PFSK-1 (cell line): ENCODE data around the gene RPS27L.

ENCODE experiments used
- FOXP2 ChIP-seq: optimal IDR thresholded peaks from 2 replicates; pipeline ENCODE3; 2011; ENCODE audit warnings: borderline replicate concordance, control low read depth, inconsistent platforms; ENCODE audit not compliant: insufficient read depth; ENCODE audit errors: extremely low read length, extremely low read depth
- POLR2AphosphoS5 ChIP-seq: IDR thresholded peaks from 2 replicates; pipeline ENCODE4 v1.6.1; 2012; ENCODE audit warnings: low read depth, mild to moderate bottlenecking, control low read depth, low read length, moderate library complexity
- SIN3A ChIP-seq: IDR thresholded peaks from 2 replicates; pipeline ENCODE4 v1.6.1; 2012; ENCODE audit warnings: mild to moderate bottlenecking, low read length, moderate library complexity, borderline replicate concordance; ENCODE audit not compliant: insufficient read depth
- TAF1 ChIP-seq: IDR thresholded peaks from 2 replicates; pipeline ENCODE4 v1.6.1; 2012; ENCODE audit warnings: low read length, control low read depth, borderline replicate concordance; ENCODE audit not compliant: insufficient read depth
- TF ChIP-seq, protein P1 (sequence below), 2 experiments: IDR thresholded peaks; 2 replicates each; pipeline versions ENCODE4 v1.6.1 to v1.8.0; 2011 to 2012; ENCODE audit warnings: low read depth in 2 of 2, low read length in 2 of 2, control low read depth in 1 of 2, inconsistent platforms in 1 of 2, mild to moderate bottlenecking in 1 of 2, moderate library complexity in 1 of 2; ENCODE audit not compliant: insufficient read depth in 1 of 2

The RPS27L gene

DNA sequence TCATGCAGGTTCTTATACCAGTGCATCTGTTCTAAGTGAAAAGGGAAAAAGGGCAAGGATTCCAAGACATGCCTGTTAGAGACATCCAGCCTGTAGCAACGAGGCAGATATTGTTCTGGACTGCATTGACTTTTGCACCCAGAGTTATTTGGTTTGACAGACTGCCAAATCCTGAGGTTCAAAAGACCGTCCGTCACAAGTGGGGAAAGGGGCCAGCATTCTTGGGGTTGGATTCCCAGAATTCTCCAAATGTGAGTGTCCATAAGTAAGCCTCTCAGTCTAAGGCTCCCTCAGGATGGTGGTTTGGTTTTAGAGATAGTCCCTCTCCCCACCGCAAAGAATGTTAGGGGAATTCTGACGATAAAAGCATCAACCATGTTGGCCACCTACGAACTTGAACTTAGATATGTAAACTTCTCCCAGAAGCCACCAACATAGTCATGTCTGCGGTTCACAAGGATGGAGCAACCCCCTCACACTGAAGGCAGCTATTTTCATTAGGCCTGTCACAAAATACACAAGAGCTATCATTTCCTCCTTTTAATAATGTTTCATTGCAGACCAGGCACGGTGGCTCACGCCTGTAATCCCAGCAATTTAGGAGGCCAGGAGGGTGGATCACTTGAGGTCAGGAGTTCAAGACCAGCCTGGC is 49.3 kb downstream of the RPS27L start:
- TF ChIP-seq SIN3A, result no peak
- TF ChIP-seq, protein P1, sequence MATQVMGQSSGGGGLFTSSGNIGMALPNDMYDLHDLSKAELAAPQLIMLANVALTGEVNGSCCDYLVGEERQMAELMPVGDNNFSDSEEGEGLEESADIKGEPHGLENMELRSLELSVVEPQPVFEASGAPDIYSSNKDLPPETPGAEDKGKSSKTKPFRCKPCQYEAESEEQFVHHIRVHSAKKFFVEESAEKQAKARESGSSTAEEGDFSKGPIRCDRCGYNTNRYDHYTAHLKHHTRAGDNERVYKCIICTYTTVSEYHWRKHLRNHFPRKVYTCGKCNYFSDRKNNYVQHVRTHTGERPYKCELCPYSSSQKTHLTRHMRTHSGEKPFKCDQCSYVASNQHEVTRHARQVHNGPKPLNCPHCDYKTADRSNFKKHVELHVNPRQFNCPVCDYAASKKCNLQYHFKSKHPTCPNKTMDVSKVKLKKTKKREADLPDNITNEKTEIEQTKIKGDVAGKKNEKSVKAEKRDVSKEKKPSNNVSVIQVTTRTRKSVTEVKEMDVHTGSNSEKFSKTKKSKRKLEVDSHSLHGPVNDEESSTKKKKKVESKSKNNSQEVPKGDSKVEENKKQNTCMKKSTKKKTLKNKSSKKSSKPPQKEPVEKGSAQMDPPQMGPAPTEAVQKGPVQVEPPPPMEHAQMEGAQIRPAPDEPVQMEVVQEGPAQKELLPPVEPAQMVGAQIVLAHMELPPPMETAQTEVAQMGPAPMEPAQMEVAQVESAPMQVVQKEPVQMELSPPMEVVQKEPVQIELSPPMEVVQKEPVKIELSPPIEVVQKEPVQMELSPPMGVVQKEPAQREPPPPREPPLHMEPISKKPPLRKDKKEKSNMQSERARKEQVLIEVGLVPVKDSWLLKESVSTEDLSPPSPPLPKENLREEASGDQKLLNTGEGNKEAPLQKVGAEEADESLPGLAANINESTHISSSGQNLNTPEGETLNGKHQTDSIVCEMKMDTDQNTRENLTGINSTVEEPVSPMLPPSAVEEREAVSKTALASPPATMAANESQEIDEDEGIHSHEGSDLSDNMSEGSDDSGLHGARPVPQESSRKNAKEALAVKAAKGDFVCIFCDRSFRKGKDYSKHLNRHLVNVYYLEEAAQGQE (IDR thresholded peaks at IDR 0.05; ENCODE audit: insufficient read depth in 1 of 2, low read depth in 2 of 2, low read length in 2 of 2), result no peak

DNA sequence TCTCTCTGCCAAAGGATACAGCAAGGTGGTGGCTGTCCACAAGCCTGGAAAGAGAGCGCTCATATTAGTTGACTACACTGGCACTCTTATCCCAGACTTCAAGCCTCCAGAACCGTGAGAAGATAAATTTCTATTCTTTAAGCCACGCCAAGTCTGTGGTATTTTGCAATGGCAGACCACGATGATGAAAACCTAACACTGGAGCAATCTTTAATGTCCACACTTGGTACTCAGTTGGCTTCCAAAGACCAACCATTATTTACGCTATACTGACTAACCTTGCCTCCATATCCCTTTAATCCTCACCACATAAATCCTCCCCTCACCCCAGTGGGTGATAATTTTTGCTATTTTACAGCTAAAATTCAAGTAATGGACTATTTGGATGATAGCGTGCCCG is 52.5 kb downstream of the RPS27L start:
- TF ChIP-seq SIN3A (no peak), TAF1 (no peak), POLR2AphosphoS5 (no peak), FOXP2 (no peak)
- TF ChIP-seq, protein P1 (IDR thresholded peaks at IDR 0.05; ENCODE audit: insufficient read depth in 1 of 2, low read depth in 2 of 2, low read length in 2 of 2), result no peak

DNA sequence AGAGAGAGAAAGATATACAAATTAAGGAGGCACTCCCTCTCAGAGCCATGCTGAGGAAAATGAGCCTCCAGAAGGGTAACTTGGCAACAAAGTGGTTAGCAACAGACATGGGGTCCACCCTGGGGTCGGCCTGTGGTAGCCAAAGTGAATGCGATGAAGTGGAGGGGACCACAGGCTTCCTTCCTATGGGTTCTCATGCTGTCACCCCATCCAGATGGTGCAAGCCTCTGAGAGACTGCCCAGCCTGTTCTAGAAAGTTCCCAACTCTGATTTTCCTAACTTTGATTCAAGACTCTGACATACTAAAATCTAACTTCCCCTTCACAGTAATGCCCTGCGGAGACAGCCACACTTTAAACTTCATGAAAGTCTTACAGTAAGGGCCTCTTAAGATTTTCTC is 53.9 kb downstream of the RPS27L start:
- TF ChIP-seq FOXP2, result no peak
